IMR-90 (cell line): ENCODE measurements around the gene TTC9C. TPM values are rescaled to one million over a fixed set of nuclear protein-coding genes. Genes with fewer than 3 reads are reported as not detected.

Experiments used
- ATAC-seq: fragments of 200-7000 bp; cut with Tn5 transposase; 2 replicates; pipeline ENCODE4 v1.9.1; 2020; ENCODE audit warnings: low read depth, mild to moderate bottlenecking, moderate library complexity
- BruUV-seq: library from RNA; stranded (reverse); fragments of 400-500 nt; replicated peaks from 2 replicates; lab custom pipeline; 2021; lab: Mats Ljungman, UMichigan
- CTCF ChIA-PET: fragments of 300-600 bp; formaldehyde crosslinking; extraction: SDS; loops from one replicate; lab custom pipeline; 2021; ENCODE audit warnings: antibody characterized with exemption; lab: Yijun Ruan, JAX
- POLR2A ChIA-PET: fragments of 300-600 bp; sonication (Branson Sonifier 250); formaldehyde crosslinking; loops from one replicate; lab custom pipeline; 2022; ENCODE audit warnings: antibody characterized with exemption; ENCODE audit not compliant: unreplicated experiment; lab: Charles Lee
- DNase-seq: peaks from one replicate; pipeline ENCODE4 v3.0.0; 2013
- H2AFZ ChIP-seq: replicated peaks from 2 replicates; pipeline ENCODE3; 2013; ENCODE audit warnings: low read length, mild to moderate bottlenecking; ENCODE audit not compliant: poor library complexity
- H2AK5ac ChIP-seq: 2 replicates; pipeline ENCODE4 v1.6.1; 2013; ENCODE audit warnings: low read depth, low read length, inconsistent platforms
- H2AK9ac ChIP-seq: replicated peaks from 2 replicates; pipeline ENCODE3; 2013; ENCODE audit warnings: mild to moderate bottlenecking, low read depth, low read length, moderate library complexity; ENCODE audit not compliant: poor library complexity
- H2BK120ac ChIP-seq: 2 replicates; pipeline ENCODE4 v1.6.1; 2013; ENCODE audit warnings: low read depth, low read length, inconsistent platforms
- H2BK15ac ChIP-seq: 3 replicates; pipeline ENCODE4 v1.6.1; 2013; ENCODE audit warnings: low read depth, low read length, inconsistent platforms
- H2BK20ac ChIP-seq: 2 replicates; pipeline ENCODE4 v1.6.1; 2013; ENCODE audit warnings: low read depth, mild to moderate bottlenecking, inconsistent platforms, low read length, moderate library complexity
- H2BK5ac ChIP-seq: 2 replicates; pipeline ENCODE4 v1.6.1; 2013; ENCODE audit warnings: mild to moderate bottlenecking, low read depth, low read length, inconsistent platforms; ENCODE audit not compliant: poor library complexity, severe bottlenecking
- H3K14ac ChIP-seq: replicated peaks from 2 replicates; pipeline ENCODE4 v1.6.1; 2013; ENCODE audit warnings: low read depth, low read length, inconsistent platforms
- H3K18ac ChIP-seq: 2 replicates; pipeline ENCODE4 v1.6.1; 2013; ENCODE audit warnings: low read depth, low read length, control low read depth
- H3K23ac ChIP-seq: 2 replicates; pipeline ENCODE4 v1.6.1; 2013; ENCODE audit warnings: low read depth, low read length, inconsistent platforms
- H3K27ac ChIP-seq: 2 replicates; pipeline ENCODE4 v1.5.1; 2013; ENCODE audit warnings: mild to moderate bottlenecking, control low read depth, low read length; ENCODE audit not compliant: insufficient read depth
- H3K27me3 ChIP-seq: 2 replicates; pipeline ENCODE4 v1.6.1; 2013; ENCODE audit warnings: low read length; ENCODE audit not compliant: control insufficient read depth, insufficient read depth
- H3K36me3 ChIP-seq: 2 replicates; pipeline ENCODE4 v1.6.1; 2013; ENCODE audit warnings: low read length, mixed read lengths; ENCODE audit not compliant: control insufficient read depth, insufficient read depth
- H3K4ac ChIP-seq: 2 replicates; pipeline ENCODE4 v1.6.1; 2013; ENCODE audit warnings: low read depth, low read length, inconsistent platforms
- H3K4me1 ChIP-seq: 2 replicates; pipeline ENCODE4 v1.6.1; 2013; ENCODE audit warnings: low read length, mixed read lengths; ENCODE audit not compliant: control insufficient read depth, insufficient read depth
- H3K4me2 ChIP-seq: 2 replicates; pipeline ENCODE4 v1.6.1; 2013; ENCODE audit warnings: low read depth, mild to moderate bottlenecking, control low read depth, low read length, moderate library complexity
- H3K4me3 ChIP-seq: 2 replicates; pipeline ENCODE4 v1.5.1; 2013; ENCODE audit warnings: low read depth, mild to moderate bottlenecking, control low read depth, low read length, moderate library complexity; ENCODE audit not compliant: insufficient read depth
- H3K56ac ChIP-seq: 2 replicates; pipeline ENCODE4 v1.6.1; 2013; ENCODE audit warnings: low read length, inconsistent platforms; ENCODE audit not compliant: insufficient read depth; ENCODE audit errors: extremely low read depth
- H3K79me1 ChIP-seq, 2 experiments: 2 replicates each; pipeline ENCODE4 v1.6.1; 2013; ENCODE audit warnings: low read length in 2 of 2, inconsistent platforms in 1 of 2, low read depth in 1 of 2
- H3K9ac ChIP-seq: 2 replicates; pipeline ENCODE4 v1.6.1; 2013; ENCODE audit warnings: low read depth, low read length, control low read depth
- H3K9me1 ChIP-seq: 2 replicates; pipeline ENCODE4 v1.6.1; 2013; ENCODE audit warnings: low read length, inconsistent platforms; ENCODE audit not compliant: insufficient read depth
- H3K9me3 ChIP-seq: 2 replicates; pipeline ENCODE4 v1.6.1; 2013; ENCODE audit warnings: low read length; ENCODE audit not compliant: control insufficient read depth, insufficient read depth
- H4K20me1 ChIP-seq: 2 replicates; pipeline ENCODE4 v1.6.1; 2013; ENCODE audit warnings: low read length, inconsistent platforms; ENCODE audit not compliant: insufficient read depth
- H4K5ac ChIP-seq: 2 replicates; pipeline ENCODE4 v1.6.1; 2013; ENCODE audit warnings: mild to moderate bottlenecking, low read depth, low read length, control low read depth
- H4K8ac ChIP-seq, 2 experiments: 2 replicates each; pipeline ENCODE4 v1.6.1; 2013; ENCODE audit warnings: low read depth in 2 of 2, low read length in 2 of 2, control low read depth in 1 of 2, inconsistent platforms in 1 of 2
- H4K91ac ChIP-seq: 2 replicates; pipeline ENCODE4 v1.6.1; 2013; ENCODE audit warnings: low read depth, low read length, inconsistent platforms; ENCODE audit not compliant: insufficient read depth
- BHLHE40 ChIP-seq: fragments of 150-350 bp; IDR thresholded peaks from 2 replicates; pipeline ENCODE4 v1.6.1; 2016; ENCODE audit warnings: mild to moderate bottlenecking, low read depth, low read length
- CEBPB ChIP-seq: IDR thresholded peaks from 2 replicates; pipeline ENCODE4 v1.6.1; 2012; ENCODE audit warnings: low read depth, low read length, improper control_type of control experiment
- CHD1 ChIP-seq: IDR thresholded peaks from 2 replicates; pipeline ENCODE4 v1.6.1; 2012; ENCODE audit warnings: low read depth, low read length, improper control_type of control experiment
- FOS ChIP-seq: fragments of 150-350 bp; IDR thresholded peaks from 2 replicates; pipeline ENCODE4 v1.6.1; 2016; ENCODE audit warnings: low read depth, low read length
- MAFK ChIP-seq: IDR thresholded peaks from 2 replicates; pipeline ENCODE4 v1.6.1; 2012; ENCODE audit warnings: low read depth, low read length, improper control_type of control experiment
- MAZ ChIP-seq: IDR thresholded peaks from 2 replicates; pipeline ENCODE4 v1.6.1; 2012; ENCODE audit warnings: low read depth, mild to moderate bottlenecking, low read length, improper control_type of control experiment, moderate library complexity, borderline replicate concordance
- MXI1 ChIP-seq: IDR thresholded peaks from 2 replicates; pipeline ENCODE4 v1.6.1; 2012; ENCODE audit warnings: low read depth, mild to moderate bottlenecking, low read length, moderate library complexity, borderline replicate concordance
- NFE2L2 ChIP-seq: fragments of 150-350 bp; IDR thresholded peaks from 2 replicates; pipeline ENCODE4 v1.6.1; 2016; ENCODE audit warnings: low read depth, mild to moderate bottlenecking, low read length
- POLR2A ChIP-seq: IDR thresholded peaks from 2 replicates; pipeline ENCODE4 v1.6.1; 2012; ENCODE audit warnings: mild to moderate bottlenecking, low read depth, low read length
- RAD21 ChIP-seq: IDR thresholded peaks from 2 replicates; pipeline ENCODE4 v1.6.1; 2012; ENCODE audit warnings: low read length, improper control_type of control experiment
- RCOR1 ChIP-seq: IDR thresholded peaks from 2 replicates; pipeline ENCODE4 v1.6.1; 2012; ENCODE audit warnings: mild to moderate bottlenecking, low read length, improper control_type of control experiment; ENCODE audit not compliant: insufficient replicate concordance
- RFX5 ChIP-seq: IDR thresholded peaks from 2 replicates; pipeline ENCODE4 v1.8.0; 2012; ENCODE audit warnings: low read depth, mild to moderate bottlenecking, low read length, moderate library complexity
- SMC3 ChIP-seq: fragments of 150-350 bp; IDR thresholded peaks from 2 replicates; pipeline ENCODE4 v1.6.1; 2016; ENCODE audit warnings: low read depth, mild to moderate bottlenecking, antibody characterized with exemption, low read length, moderate library complexity
- WGBS, 2 experiments: methylation state at CpG; one replicate each; pipeline versions ENCODE4 v1.1.5 to v1.1.7; 2013; ENCODE audit warnings: missing lambda C conversion rate in 2 of 2; ENCODE audit not compliant: insufficient read length in 1 of 2; ENCODE audit errors: extremely low coverage in 2 of 2; 5-methylcytosine and 5-hydroxymethylcytosine counted together
- dilution Hi-C: fragments of 300-500 bp; cut with HindIII; formaldehyde crosslinking; loops from one replicate; pipeline ENCODE4 v1.14.3; 2018; ENCODE audit warnings: low sequenced_read_pairs; ENCODE audit not compliant: unreplicated experiment
- in situ Hi-C: fragments of 300-500 bp; cut with MboI; formaldehyde crosslinking; loops from 3 replicates; pipeline ENCODE4 v1.14.3; 2019; ENCODE audit warnings: low sequenced_read_pairs, inconsistent platforms, mixed read lengths
- intact Hi-C: fragments of 100-400 bp; cut with micrococcal nuclease; formaldehyde crosslinking; loops from 2 replicates; pipeline ENCODE4 v1.10.0; 2022
- polyA plus RNA-seq, 3 experiments: library from polyadenylated mRNA; depleted of rRNA; stranded (reverse); fragments of >200 nt; gene quantifications; 2 replicates each; pipeline ENCODE4 v1.2.3, GENCODE V29; 2012; ENCODE audit warnings: low replicate concordance in 1 of 3
- total RNA-seq: library from RNA; depleted of rRNA; stranded (reverse); fragments of >200 nt; gene quantifications from 2 replicates; pipeline ENCODE4 v1.2.3, GENCODE V29; 2012
- TF ChIP-seq, protein P1 (sequence below): fragments of 150-350 bp; IDR thresholded peaks from 2 replicates; pipeline ENCODE4 v1.6.1; 2016; ENCODE audit warnings: low read depth, mild to moderate bottlenecking, low read length, moderate library complexity, borderline replicate concordance
- TF ChIP-seq, protein P2 (sequence below): conservative IDR thresholded peaks from 2 replicates; pipeline ENCODE4 v1.5.1; 2012; ENCODE audit warnings: mild to moderate bottlenecking, low read depth, low read length, improper control_type of control experiment

Gene TTC9C
- total and polyA plus RNA-seq, 2 of the 4 experiments (the other 2 are of a cell fraction): 32.9 to 37.1 TPM

DNA sequence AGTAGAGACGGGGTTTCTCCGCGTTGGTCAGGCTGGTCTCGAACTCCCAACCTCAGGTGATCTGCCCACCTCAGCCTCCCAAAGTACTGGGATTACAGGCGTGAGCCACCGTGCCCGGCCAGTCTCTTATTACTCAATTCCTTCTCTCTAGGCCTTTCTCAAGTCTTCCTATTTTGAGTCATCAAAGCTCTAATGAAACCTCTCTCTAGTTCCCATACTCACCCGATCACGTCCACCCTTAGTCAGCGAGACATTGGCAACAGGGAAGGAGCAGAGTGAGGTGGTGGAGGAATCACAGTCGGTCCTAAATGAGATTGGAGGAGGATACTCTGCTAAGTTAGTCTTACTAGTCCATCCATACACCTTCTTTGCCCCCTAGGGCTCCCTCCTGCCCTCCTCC lies 26.0 kb upstream of the TTC9C start:
- Histone ChIP-seq H3K4me1 (peaks cover 8% of the 10 kb centered on the region), H3K9ac (no peak overlapping the region), H3K4ac (no peak overlapping the region), H3K9me3 (no peaks in the 10 kb centered on the region), H2BK120ac (no peak overlapping the region), H2BK15ac (no peak overlapping the region), H3K4me3 (no peak overlapping the region), H2AK5ac (no peak overlapping the region), H2BK5ac (no peak overlapping the region), H3K56ac (no peak overlapping the region), H2BK20ac (no peak overlapping the region), H4K5ac (no peak overlapping the region), H3K4me2 (no peak overlapping the region), H3K14ac (no peak overlapping the region), H2AK9ac (no peak overlapping the region), H3K27me3 (no peaks in the 10 kb centered on the region), H3K9me1 (peaks cover 8% of the 10 kb centered on the region), H4K8ac (no peak overlapping the region), H3K36me3 (peaks cover 4% of the 10 kb centered on the region), H3K27ac (no peak overlapping the region), H2AFZ (no peak overlapping the region), H3K18ac (no peak overlapping the region), H4K91ac (no peak overlapping the region), H4K20me1 (no peaks in the 10 kb centered on the region), H3K23ac (no peak overlapping the region), H3K79me1 (peaks cover 11 to 27% of the 10 kb centered on the region in 2 experiments)
- ATAC-seq (no peak), DNase-seq (no peak)
- no CpG with 5 or more reads among the region's 11 CpGs for WGBS, 2 experiments
- dilution Hi-C loops (no loop called here), in situ Hi-C loops (no loop called here), intact Hi-C loops (no loop called here)
- no TSS peak for BruUV-seq
- CTCF ChIA-PET: interaction anchor here (0.6 kb wide), 1 partner anchor 319 kb away, joined by 5 read pairs; no protein-coding TSS in a partner anchor
- POLR2A ChIA-PET: interaction anchor here (0.6 kb wide), 1 partner anchor 139 kb away, joined by 3 read pairs; no protein-coding TSS in a partner anchor
- TF ChIP-seq RCOR1: no peak
- TF ChIP-seq MAZ: no peak
- no peak for TF ChIP-seq SMC3
- TF ChIP-seq MAFK: no peak
- no peak for TF ChIP-seq CHD1
- TF ChIP-seq NFE2L2: no peak
- TF ChIP-seq POLR2A: no peak
- TF ChIP-seq, protein P1, sequence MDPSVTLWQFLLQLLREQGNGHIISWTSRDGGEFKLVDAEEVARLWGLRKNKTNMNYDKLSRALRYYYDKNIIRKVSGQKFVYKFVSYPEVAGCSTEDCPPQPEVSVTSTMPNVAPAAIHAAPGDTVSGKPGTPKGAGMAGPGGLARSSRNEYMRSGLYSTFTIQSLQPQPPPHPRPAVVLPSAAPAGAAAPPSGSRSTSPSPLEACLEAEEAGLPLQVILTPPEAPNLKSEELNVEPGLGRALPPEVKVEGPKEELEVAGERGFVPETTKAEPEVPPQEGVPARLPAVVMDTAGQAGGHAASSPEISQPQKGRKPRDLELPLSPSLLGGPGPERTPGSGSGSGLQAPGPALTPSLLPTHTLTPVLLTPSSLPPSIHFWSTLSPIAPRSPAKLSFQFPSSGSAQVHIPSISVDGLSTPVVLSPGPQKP: no peak
- TF ChIP-seq RFX5: no peak
- no peak for TF ChIP-seq FOS
- no peak for TF ChIP-seq RAD21
- no peak for TF ChIP-seq CEBPB
- TF ChIP-seq, protein P2, sequence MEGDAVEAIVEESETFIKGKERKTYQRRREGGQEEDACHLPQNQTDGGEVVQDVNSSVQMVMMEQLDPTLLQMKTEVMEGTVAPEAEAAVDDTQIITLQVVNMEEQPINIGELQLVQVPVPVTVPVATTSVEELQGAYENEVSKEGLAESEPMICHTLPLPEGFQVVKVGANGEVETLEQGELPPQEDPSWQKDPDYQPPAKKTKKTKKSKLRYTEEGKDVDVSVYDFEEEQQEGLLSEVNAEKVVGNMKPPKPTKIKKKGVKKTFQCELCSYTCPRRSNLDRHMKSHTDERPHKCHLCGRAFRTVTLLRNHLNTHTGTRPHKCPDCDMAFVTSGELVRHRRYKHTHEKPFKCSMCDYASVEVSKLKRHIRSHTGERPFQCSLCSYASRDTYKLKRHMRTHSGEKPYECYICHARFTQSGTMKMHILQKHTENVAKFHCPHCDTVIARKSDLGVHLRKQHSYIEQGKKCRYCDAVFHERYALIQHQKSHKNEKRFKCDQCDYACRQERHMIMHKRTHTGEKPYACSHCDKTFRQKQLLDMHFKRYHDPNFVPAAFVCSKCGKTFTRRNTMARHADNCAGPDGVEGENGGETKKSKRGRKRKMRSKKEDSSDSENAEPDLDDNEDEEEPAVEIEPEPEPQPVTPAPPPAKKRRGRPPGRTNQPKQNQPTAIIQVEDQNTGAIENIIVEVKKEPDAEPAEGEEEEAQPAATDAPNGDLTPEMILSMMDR: no peak
- no peak for TF ChIP-seq MXI1
- TF ChIP-seq BHLHE40: no peak
